IMR-90 (cell line): Measurements from ENCODE around the gene MEPCE. TPM values are rescaled to one million over a fixed set of nuclear protein-coding genes. Genes with fewer than 3 reads are reported as not detected.

Experiments
- ATAC-seq: fragments of 200-7000 bp; cut with Tn5 transposase; 2 replicates; pipeline ENCODE4 v1.9.1; 2020; ENCODE audit warnings: low read depth, mild to moderate bottlenecking, moderate library complexity
- BruUV-seq: library from RNA; stranded (reverse); fragments of 400-500 nt; replicated peaks from 2 replicates; lab custom pipeline; 2021; lab: Mats Ljungman, UMichigan
- CTCF ChIA-PET: fragments of 300-600 bp; formaldehyde crosslinking; extraction: SDS; loops from one replicate; lab custom pipeline; 2021; ENCODE audit warnings: antibody characterized with exemption; lab: Yijun Ruan, JAX
- POLR2A ChIA-PET: fragments of 300-600 bp; sonication (Branson Sonifier 250); formaldehyde crosslinking; loops from one replicate; lab custom pipeline; 2022; ENCODE audit warnings: antibody characterized with exemption; ENCODE audit not compliant: unreplicated experiment; lab: Charles Lee
- DNase-seq: peaks from one replicate; pipeline ENCODE4 v3.0.0; 2013
- H2AFZ ChIP-seq: replicated peaks from 2 replicates; pipeline ENCODE3; 2013; ENCODE audit warnings: low read length, mild to moderate bottlenecking; ENCODE audit not compliant: poor library complexity
- H2AK5ac ChIP-seq: 2 replicates; pipeline ENCODE4 v1.6.1; 2013; ENCODE audit warnings: low read depth, low read length, inconsistent platforms
- H2AK9ac ChIP-seq: replicated peaks from 2 replicates; pipeline ENCODE3; 2013; ENCODE audit warnings: mild to moderate bottlenecking, low read depth, low read length, moderate library complexity; ENCODE audit not compliant: poor library complexity
- H2BK120ac ChIP-seq: 2 replicates; pipeline ENCODE4 v1.6.1; 2013; ENCODE audit warnings: low read depth, low read length, inconsistent platforms
- H2BK15ac ChIP-seq: 3 replicates; pipeline ENCODE4 v1.6.1; 2013; ENCODE audit warnings: low read depth, low read length, inconsistent platforms
- H2BK20ac ChIP-seq: 2 replicates; pipeline ENCODE4 v1.6.1; 2013; ENCODE audit warnings: low read depth, mild to moderate bottlenecking, inconsistent platforms, low read length, moderate library complexity
- H2BK5ac ChIP-seq: 2 replicates; pipeline ENCODE4 v1.6.1; 2013; ENCODE audit warnings: mild to moderate bottlenecking, low read depth, low read length, inconsistent platforms; ENCODE audit not compliant: poor library complexity, severe bottlenecking
- H3K14ac ChIP-seq: replicated peaks from 2 replicates; pipeline ENCODE4 v1.6.1; 2013; ENCODE audit warnings: low read depth, low read length, inconsistent platforms
- H3K18ac ChIP-seq: 2 replicates; pipeline ENCODE4 v1.6.1; 2013; ENCODE audit warnings: low read depth, low read length, control low read depth
- H3K23ac ChIP-seq: 2 replicates; pipeline ENCODE4 v1.6.1; 2013; ENCODE audit warnings: low read depth, low read length, inconsistent platforms
- H3K27ac ChIP-seq: 2 replicates; pipeline ENCODE4 v1.5.1; 2013; ENCODE audit warnings: mild to moderate bottlenecking, control low read depth, low read length; ENCODE audit not compliant: insufficient read depth
- H3K27me3 ChIP-seq: 2 replicates; pipeline ENCODE4 v1.6.1; 2013; ENCODE audit warnings: low read length; ENCODE audit not compliant: control insufficient read depth, insufficient read depth
- H3K36me3 ChIP-seq: 2 replicates; pipeline ENCODE4 v1.6.1; 2013; ENCODE audit warnings: low read length, mixed read lengths; ENCODE audit not compliant: control insufficient read depth, insufficient read depth
- H3K4ac ChIP-seq: 2 replicates; pipeline ENCODE4 v1.6.1; 2013; ENCODE audit warnings: low read depth, low read length, inconsistent platforms
- H3K4me1 ChIP-seq: 2 replicates; pipeline ENCODE4 v1.6.1; 2013; ENCODE audit warnings: low read length, mixed read lengths; ENCODE audit not compliant: control insufficient read depth, insufficient read depth
- H3K4me2 ChIP-seq: 2 replicates; pipeline ENCODE4 v1.6.1; 2013; ENCODE audit warnings: low read depth, mild to moderate bottlenecking, control low read depth, low read length, moderate library complexity
- H3K4me3 ChIP-seq: 2 replicates; pipeline ENCODE4 v1.5.1; 2013; ENCODE audit warnings: low read depth, mild to moderate bottlenecking, control low read depth, low read length, moderate library complexity; ENCODE audit not compliant: insufficient read depth
- H3K56ac ChIP-seq: 2 replicates; pipeline ENCODE4 v1.6.1; 2013; ENCODE audit warnings: low read length, inconsistent platforms; ENCODE audit not compliant: insufficient read depth; ENCODE audit errors: extremely low read depth
- H3K79me1 ChIP-seq, 2 experiments: 2 replicates each; pipeline ENCODE4 v1.6.1; 2013; ENCODE audit warnings: low read length in 2 of 2, inconsistent platforms in 1 of 2, low read depth in 1 of 2
- H3K9ac ChIP-seq: 2 replicates; pipeline ENCODE4 v1.6.1; 2013; ENCODE audit warnings: low read depth, low read length, control low read depth
- H3K9me1 ChIP-seq: 2 replicates; pipeline ENCODE4 v1.6.1; 2013; ENCODE audit warnings: low read length, inconsistent platforms; ENCODE audit not compliant: insufficient read depth
- H3K9me3 ChIP-seq: 2 replicates; pipeline ENCODE4 v1.6.1; 2013; ENCODE audit warnings: low read length; ENCODE audit not compliant: control insufficient read depth, insufficient read depth
- H4K20me1 ChIP-seq: 2 replicates; pipeline ENCODE4 v1.6.1; 2013; ENCODE audit warnings: low read length, inconsistent platforms; ENCODE audit not compliant: insufficient read depth
- H4K5ac ChIP-seq: 2 replicates; pipeline ENCODE4 v1.6.1; 2013; ENCODE audit warnings: mild to moderate bottlenecking, low read depth, low read length, control low read depth
- H4K8ac ChIP-seq, 2 experiments: 2 replicates each; pipeline ENCODE4 v1.6.1; 2013; ENCODE audit warnings: low read depth in 2 of 2, low read length in 2 of 2, control low read depth in 1 of 2, inconsistent platforms in 1 of 2
- H4K91ac ChIP-seq: 2 replicates; pipeline ENCODE4 v1.6.1; 2013; ENCODE audit warnings: low read depth, low read length, inconsistent platforms; ENCODE audit not compliant: insufficient read depth
- CEBPB ChIP-seq: IDR thresholded peaks from 2 replicates; pipeline ENCODE4 v1.6.1; 2012; ENCODE audit warnings: low read depth, low read length, improper control_type of control experiment
- CTCF ChIP-seq: conservative IDR thresholded peaks from 2 replicates; pipeline ENCODE4 v1.5.1; 2012; ENCODE audit warnings: mild to moderate bottlenecking, low read depth, low read length, improper control_type of control experiment
- MAZ ChIP-seq: IDR thresholded peaks from 2 replicates; pipeline ENCODE4 v1.6.1; 2012; ENCODE audit warnings: low read depth, mild to moderate bottlenecking, low read length, improper control_type of control experiment, moderate library complexity, borderline replicate concordance
- NFE2L2 ChIP-seq: fragments of 150-350 bp; IDR thresholded peaks from 2 replicates; pipeline ENCODE4 v1.6.1; 2016; ENCODE audit warnings: low read depth, mild to moderate bottlenecking, low read length
- RCOR1 ChIP-seq: IDR thresholded peaks from 2 replicates; pipeline ENCODE4 v1.6.1; 2012; ENCODE audit warnings: mild to moderate bottlenecking, low read length, improper control_type of control experiment; ENCODE audit not compliant: insufficient replicate concordance
- RFX5 ChIP-seq: IDR thresholded peaks from 2 replicates; pipeline ENCODE4 v1.8.0; 2012; ENCODE audit warnings: low read depth, mild to moderate bottlenecking, low read length, moderate library complexity
- USF2 ChIP-seq: fragments of 150-350 bp; IDR thresholded peaks from 2 replicates; pipeline ENCODE4 v1.6.1; 2017; ENCODE audit warnings: mild to moderate bottlenecking, antibody characterized with exemption, low read length, low read depth
- WGBS, 2 experiments: methylation state at CpG; one replicate each; pipeline versions ENCODE4 v1.1.5 to v1.1.7; 2013; ENCODE audit warnings: missing lambda C conversion rate in 2 of 2; ENCODE audit not compliant: insufficient read length in 1 of 2; ENCODE audit errors: extremely low coverage in 2 of 2; 5-methylcytosine and 5-hydroxymethylcytosine counted together
- dilution Hi-C: fragments of 300-500 bp; cut with HindIII; formaldehyde crosslinking; loops from one replicate; pipeline ENCODE4 v1.14.3; 2018; ENCODE audit warnings: low sequenced_read_pairs; ENCODE audit not compliant: unreplicated experiment
- in situ Hi-C: fragments of 300-500 bp; cut with MboI; formaldehyde crosslinking; loops from 3 replicates; pipeline ENCODE4 v1.14.3; 2019; ENCODE audit warnings: low sequenced_read_pairs, inconsistent platforms, mixed read lengths
- intact Hi-C: fragments of 100-400 bp; cut with micrococcal nuclease; formaldehyde crosslinking; loops from 2 replicates; pipeline ENCODE4 v1.10.0; 2022
- polyA plus RNA-seq, 3 experiments: library from polyadenylated mRNA; depleted of rRNA; stranded (reverse); fragments of >200 nt; gene quantifications; 2 replicates each; pipeline ENCODE4 v1.2.3, GENCODE V29; 2012; ENCODE audit warnings: low replicate concordance in 1 of 3
- total RNA-seq: library from RNA; depleted of rRNA; stranded (reverse); fragments of >200 nt; gene quantifications from 2 replicates; pipeline ENCODE4 v1.2.3, GENCODE V29; 2012
- TF ChIP-seq, protein P1 (sequence below): fragments of 150-350 bp; IDR thresholded peaks from 2 replicates; pipeline ENCODE4 v1.6.1; 2016; ENCODE audit warnings: low read depth, mild to moderate bottlenecking, low read length, moderate library complexity, borderline replicate concordance

MEPCE gene
- total and polyA plus RNA-seq, 2 of the 4 experiments (the other 2 are of a cell fraction), result 18.2 to 22.9 TPM

GRCh38 chr7:100396421-100396982 is 33.1 kb upstream of the MEPCE start:
- H3K4me1 ChIP-seq, result no peaks in the 10 kb centered on the region
- no peak overlapping the region for H3K4me3 ChIP-seq
- H2AK5ac ChIP-seq, result no peak overlapping the region
- no peak overlapping the region for H2BK15ac ChIP-seq
- no peaks in the 10 kb centered on the region for H4K20me1 ChIP-seq
- H3K18ac ChIP-seq, result no peak overlapping the region
- in situ Hi-C loops, result no loop called here
- intact Hi-C loops, result no loop called here
- BruUV-seq, result no TSS peak
- H2BK20ac ChIP-seq, result no peak overlapping the region
- no peak overlapping the region for H3K4me2 ChIP-seq
- no peaks in the 10 kb centered on the region for H3K36me3 ChIP-seq
- no peak overlapping the region for H2BK120ac ChIP-seq
- DNase-seq, result no peak
- H3K79me1 ChIP-seq, result no peaks in the 10 kb centered on the region
- no peak overlapping the region for H4K8ac ChIP-seq
- no peak overlapping the region for H3K23ac ChIP-seq
- dilution Hi-C loops, result no loop called here
- ChIA-PET CTCF (interaction anchor here (0.6 kb wide), 2 partner anchors 28 to 1986 kb away, joined by 3 read pairs; no protein-coding TSS in a partner anchor), POLR2A (interaction anchor here (0.6 kb wide), 1 partner anchor 276 kb away, joined by 3 read pairs; no protein-coding TSS in a partner anchor)
- H3K9me3 ChIP-seq, result peaks cover 4% of the 10 kb centered on the region
- no peak overlapping the region for H3K27ac ChIP-seq
- no peak overlapping the region for H4K5ac ChIP-seq
- H3K14ac ChIP-seq, result no peak overlapping the region
- H3K9me1 ChIP-seq, result no peaks in the 10 kb centered on the region; the same call in 1 of the 2 replicates
- H3K9ac ChIP-seq, result no peak overlapping the region
- no peak for ATAC-seq
- no peak for TF ChIP-seq USF2
- no peak for TF ChIP-seq RFX5
- TF ChIP-seq MAZ, result no peak
- TF ChIP-seq NFE2L2, result no peak
- TF ChIP-seq, protein P1, sequence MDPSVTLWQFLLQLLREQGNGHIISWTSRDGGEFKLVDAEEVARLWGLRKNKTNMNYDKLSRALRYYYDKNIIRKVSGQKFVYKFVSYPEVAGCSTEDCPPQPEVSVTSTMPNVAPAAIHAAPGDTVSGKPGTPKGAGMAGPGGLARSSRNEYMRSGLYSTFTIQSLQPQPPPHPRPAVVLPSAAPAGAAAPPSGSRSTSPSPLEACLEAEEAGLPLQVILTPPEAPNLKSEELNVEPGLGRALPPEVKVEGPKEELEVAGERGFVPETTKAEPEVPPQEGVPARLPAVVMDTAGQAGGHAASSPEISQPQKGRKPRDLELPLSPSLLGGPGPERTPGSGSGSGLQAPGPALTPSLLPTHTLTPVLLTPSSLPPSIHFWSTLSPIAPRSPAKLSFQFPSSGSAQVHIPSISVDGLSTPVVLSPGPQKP, result no peak
- TF ChIP-seq RCOR1, result no peak
- TF ChIP-seq CTCF, result no peak
- no peak for TF ChIP-seq CEBPB
- H4K91ac ChIP-seq, result no peak overlapping the region
- H2AK9ac ChIP-seq, result no peak overlapping the region
- H3K56ac ChIP-seq, result no peak overlapping the region
- 40% methylated on average over 1 of the region's 9 CpGs; no CpG with 5 or more reads in 1 of the 2 experiments for WGBS, 2 experiments
- H2AFZ ChIP-seq, result no peak overlapping the region
- no peak overlapping the region for H3K4ac ChIP-seq
- no peak overlapping the region for H2BK5ac ChIP-seq
- peaks cover 49% of the 10 kb centered on the region for H3K27me3 ChIP-seq
